OCI-LY3 (cell line): ENCODE measurements around the gene MFAP2.

Experiments
- CTCF ChIP-seq: fragments of 200-600, 300-600 bp; sonication (generic); IDR thresholded peaks from 2 replicates; pipeline ENCODE4 v1.5.1; 2014; ENCODE audit warnings: antibody characterized with exemption, low read length, low read depth
- EZH2phosphoT487 ChIP-seq: fragments of 200-600 bp; shearing (Covaris generic); IDR thresholded peaks from 2 replicates; pipeline ENCODE4 v1.6.1; 2018; ENCODE audit warnings: antibody characterized with exemption, mixed run types, low read depth

GRCh38 chr1:17018849-17019248 is 38.4 kb upstream of the MFAP2 start:
- no peak for TF ChIP-seq CTCF
- TF ChIP-seq EZH2phosphoT487 = no peak
